Heart left ventricle (tissue), 16 donors: ENCODE measurements around the gene UST. TPM values are rescaled to one million over a fixed set of nuclear protein-coding genes. Genes with fewer than 3 reads are reported as not detected.
A peak's percentile ranks its signal among the peaks of the same experiment; 100 is the strongest.

ENCODE experiments used
- ATAC-seq, 4 donors: fragments of 200-7000 bp; cut with Tn5 transposase; one replicate each; pipeline ENCODE4 v1.9.1; 2020 to 2022; ENCODE audit warnings: moderate library complexity in 4 of 4, mild to moderate bottlenecking in 3 of 4, moderate number of reproducible peaks in 1 of 4
- DNase-seq, 5 donors: peaks; one replicate each; pipeline ENCODE4 v3.0.0-alpha.2; 2020
- H3K27ac ChIP-seq, 12 donors: fragments of 200-600 bp; sonication (generic) in 4 of 12; one replicate each; pipeline versions ENCODE4 v1.5.0 to v1.8.0; 2016 to 2022; ENCODE audit warnings: mild to moderate bottlenecking in 2 of 12
- H3K27me3 ChIP-seq, 9 donors: fragments of 200-600 bp; sonication (generic) in 2 of 9; one replicate each; pipeline versions ENCODE4 v1.5.1 to v1.8.0; 2016 to 2022; ENCODE audit warnings: mild to moderate bottlenecking in 3 of 9
- H3K36me3 ChIP-seq, 9 donors: fragments of 200-600 bp; sonication (generic) in 2 of 9; one replicate each; pipeline versions ENCODE4 v1.5.0 to v1.8.0; 2018 to 2022; ENCODE audit warnings: mild to moderate bottlenecking in 2 of 9
- H3K4me1 ChIP-seq, 12 donors: fragments of 200-600 bp; sonication (generic) in 4 of 12; one replicate each; pipeline versions ENCODE4 v1.5.0 to v1.8.0; 2016 to 2022; ENCODE audit warnings: mild to moderate bottlenecking in 3 of 12
- H3K4me3 ChIP-seq, 12 donors: fragments of 200-600 bp; sonication (generic) in 4 of 12; one replicate each; pipeline versions ENCODE4 v1.5.0 to v1.8.0; 2017 to 2022; ENCODE audit warnings: mild to moderate bottlenecking in 9 of 12, moderate library complexity in 4 of 12
- H3K9me3 ChIP-seq, 12 donors: fragments of 200-600 bp; sonication (generic) in 4 of 12; one replicate each; pipeline versions ENCODE4 v1.5.0 to v1.8.0; 2016 to 2022; ENCODE audit warnings: mild to moderate bottlenecking in 1 of 12
- POLR2A ChIP-seq, 2 donors: fragments of 450-650 bp; IDR thresholded peaks; one replicate each; pipeline ENCODE4 v1.6.1; 2017; ENCODE audit warnings: antibody characterized with exemption in 2 of 2, mild to moderate bottlenecking in 2 of 2, moderate library complexity in 2 of 2
- WGBS, 4 donors: extraction: QIAGEN DNeasy Blood & Tissue Kit in 2 of 4; methylation state at CpG; one replicate each; pipeline versions ENCODE4 v1.1.5 to v1.1.7; 2013 to 2018; 5-methylcytosine and 5-hydroxymethylcytosine counted together
- intact Hi-C, 10 donors: fragments of 100-400 bp; cut with DNase I; formaldehyde crosslinking; loops; one replicate each; pipeline versions ENCODE4 v1.11.1 to v1.14.2; 2022
- polyA plus RNA-seq, 2 donors: library from polyadenylated mRNA; stranded (reverse); fragments of 200-250 nt; gene quantifications; one replicate each; pipeline ENCODE4 v1.2.3, GENCODE V29; 2013
- total RNA-seq, 9 donors: library from RNA; depleted of rRNA in 2 of 9; stranded (reverse); fragments of >200 nt in 2 of 9; fragmentation: NEBNext Ultra II Directional in 3 of 9; extraction: Animal tissue kit (Norgen Biotek cat#: 25700) in 3 of 9; gene quantifications; one replicate each; pipeline versions ENCODE4 v1.1.0 to v1.2.4, GENCODE V29; 2016 to 2023
- TF ChIP-seq, protein P1 (sequence below), 12 donors: fragments of 200-600 bp; sonication (generic) in 4 of 12; IDR thresholded peaks; one replicate each; pipeline versions ENCODE4 v1.5.0 to v1.8.0; 2018 to 2022; ENCODE audit warnings: antibody characterized with exemption in 12 of 12, mild to moderate bottlenecking in 5 of 12
- donor health status: ischemic (EF 13 %, LVEDD 7.1; RV severe dilation, severe dysfunction).
- donor health status: healthy with polysubstance abuse.
- donor health status: DM: no; HTN: yes; CAD: no.
- donor health status: DM: no; HTN: no; CAD: no.
- donor health status: ischemic (EF 25% LVEDD 6.9; RV normal size, moderate dysfunction).
- donor health status: ischemic (EF 25% LVEDD 5.7; RV mildly dilated, moderate dysfunction).
- donor health status: healthy.
- donor health status: DM: yes; HTN: yes; CAD: no.
- donor health status: ischemic (EF 35%, LVEDD 5.7; RV mildly dilated, moderate dysfunction).
- donor health status: nonischemic (EF 11% LVEDD 7.7; RV severe dilation, severe dysfunction).
- donor health status: DM: yes; HTN: yes; CAD: no.
- donor health status: PGD.
- donor health status: ischemic (EF 29% LVEDD 5.4; RV normal size, mild dysfunction).
- donor health status: nonischemic (EF 23%, LVEDD 6.1; RV moderate dilation, normal function).

UST gene
- total and polyA plus RNA-seq, 11 donors = 1.1 to 5.8 (median 2.7) TPM

- H3K27ac ChIP-seq = no peak overlapping the region
- DNase-seq = no peak
- 75 to 79% (median 76%) methylated on average over 2 of the region's 2 CpGs for whole genome bisulfite sequencing, 4 donors
Measured at GRCh38 chr6:148884461-148884860, 137.6 kb downstream of the UST start.

DNA sequence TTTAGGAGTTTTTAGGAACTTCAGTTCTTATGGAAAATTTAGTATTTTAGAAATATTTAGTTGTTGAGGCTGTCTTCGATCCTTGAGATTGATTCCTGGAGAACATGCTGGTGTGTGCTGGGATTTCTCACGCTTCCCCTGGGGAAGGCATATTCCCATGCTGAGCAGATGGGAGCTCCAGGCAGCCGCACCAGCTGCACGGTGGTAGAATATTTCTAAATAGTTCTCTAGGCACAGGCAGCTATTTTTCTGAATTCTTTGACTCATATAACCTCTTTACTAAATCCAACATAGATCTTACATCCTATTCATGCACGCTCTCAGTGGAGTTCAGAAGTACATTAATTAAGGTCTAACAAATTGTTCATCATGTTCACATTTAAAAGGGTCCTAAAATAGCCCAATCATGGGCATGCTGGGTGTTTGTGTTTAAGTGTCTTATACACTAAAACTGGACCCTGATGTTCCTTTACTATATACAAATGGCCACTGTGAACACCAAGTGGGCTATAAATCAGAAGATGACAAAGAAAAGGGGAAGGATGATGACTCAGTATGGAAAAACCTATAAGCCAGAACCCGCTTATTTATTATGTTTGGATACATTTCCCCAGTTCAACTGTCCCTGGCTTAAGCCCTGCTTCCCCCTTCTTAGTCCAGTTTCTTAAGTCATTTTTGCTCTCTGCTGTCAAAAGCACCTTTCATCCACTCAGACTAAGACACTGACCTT lies 138.5 kb downstream of the UST start:
- peak overlapping the region in 1 of 12 donors; percentile 33 for H3K27ac ChIP-seq
- no peak overlapping the region for H3K4me3 ChIP-seq
- H3K9me3 ChIP-seq = no peaks in the 10 kb centered on the region
- no peak for ATAC-seq
- peaks cover 0 to 16% (median 2%) of the 10 kb centered on the region in 12 donors for H3K4me1 ChIP-seq
- WGBS, 4 donors = 82 to 92% (median 90%) methylated on average over 6 of the region's 6 CpGs
- intact Hi-C loops = no loop called here
- no peak for TF ChIP-seq POLR2A (IDR thresholded peaks at IDR 0.05)
- TF ChIP-seq, protein P1, sequence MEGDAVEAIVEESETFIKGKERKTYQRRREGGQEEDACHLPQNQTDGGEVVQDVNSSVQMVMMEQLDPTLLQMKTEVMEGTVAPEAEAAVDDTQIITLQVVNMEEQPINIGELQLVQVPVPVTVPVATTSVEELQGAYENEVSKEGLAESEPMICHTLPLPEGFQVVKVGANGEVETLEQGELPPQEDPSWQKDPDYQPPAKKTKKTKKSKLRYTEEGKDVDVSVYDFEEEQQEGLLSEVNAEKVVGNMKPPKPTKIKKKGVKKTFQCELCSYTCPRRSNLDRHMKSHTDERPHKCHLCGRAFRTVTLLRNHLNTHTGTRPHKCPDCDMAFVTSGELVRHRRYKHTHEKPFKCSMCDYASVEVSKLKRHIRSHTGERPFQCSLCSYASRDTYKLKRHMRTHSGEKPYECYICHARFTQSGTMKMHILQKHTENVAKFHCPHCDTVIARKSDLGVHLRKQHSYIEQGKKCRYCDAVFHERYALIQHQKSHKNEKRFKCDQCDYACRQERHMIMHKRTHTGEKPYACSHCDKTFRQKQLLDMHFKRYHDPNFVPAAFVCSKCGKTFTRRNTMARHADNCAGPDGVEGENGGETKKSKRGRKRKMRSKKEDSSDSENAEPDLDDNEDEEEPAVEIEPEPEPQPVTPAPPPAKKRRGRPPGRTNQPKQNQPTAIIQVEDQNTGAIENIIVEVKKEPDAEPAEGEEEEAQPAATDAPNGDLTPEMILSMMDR (IDR thresholded peaks at IDR 0.05) = no peak
- DNase-seq = no peak
- H3K36me3 ChIP-seq = no peaks in the 10 kb centered on the region
- no peaks in the 10 kb centered on the region for H3K27me3 ChIP-seq

More at GRCh38 chr6:148884461-148884860, 137.6 kb downstream of the UST start:
- intact Hi-C loops = no loop called here
- H3K36me3 ChIP-seq = no peaks in the 10 kb centered on the region
- no peaks in the 10 kb centered on the region for H3K27me3 ChIP-seq
- TF ChIP-seq POLR2A (IDR thresholded peaks at IDR 0.05) = no peak
- TF ChIP-seq, protein P1 (IDR thresholded peaks at IDR 0.05) = no peak
- H3K4me1 ChIP-seq = peaks cover 0 to 9% (median 2%) of the 10 kb centered on the region in 12 donors
- H3K4me3 ChIP-seq = no peak overlapping the region
- ATAC-seq = no peak
- no peaks in the 10 kb centered on the region for H3K9me3 ChIP-seq

- Histone ChIP-seq H3K4me3 (no peak overlapping the region), H3K4me1 (peaks cover 0 to 20% (median 2%) of the 10 kb centered on the region in 12 donors), H3K9me3 (no peaks in the 10 kb centered on the region), H3K27me3 (no peaks in the 10 kb centered on the region), H3K36me3 (no peaks in the 10 kb centered on the region), H3K27ac (peak overlapping the region in 1 of 12 donors; percentile 33)
- TF ChIP-seq, protein P1 (IDR thresholded peaks at IDR 0.05) = no peak
- no peak for TF ChIP-seq POLR2A (IDR thresholded peaks at IDR 0.05)
- ATAC-seq = no peak
- 82 to 86% (median 83%) methylated on average over 7 of the region's 7 CpGs for WGBS, 4 donors
- intact Hi-C loops = no loop called here
- no peak for DNase-seq
Measured at GRCh38 chr6:148885925-148886845, 139.4 kb downstream of the UST start.

- peaks cover 0 to 26% (median 4%) of the 10 kb centered on the region in 12 donors for H3K4me1 ChIP-seq
- ATAC-seq = peak in 1 of 4 donors; percentile 52
Measured at GRCh38 chr6:148887181-148887580, 140.4 kb downstream of the UST start.

More at GRCh38 chr6:148887181-148887580, 140.4 kb downstream of the UST start:
- TF ChIP-seq POLR2A (IDR thresholded peaks at IDR 0.05) = no peak
- TF ChIP-seq, protein P1 (IDR thresholded peaks at IDR 0.05) = no peak
- DNase-seq = no peak
- Histone ChIP-seq H3K27me3 (no peaks in the 10 kb centered on the region), H3K27ac (no peak overlapping the region), H3K4me3 (no peak overlapping the region), H3K9me3 (no peaks in the 10 kb centered on the region), H3K36me3 (no peaks in the 10 kb centered on the region)
- intact Hi-C loops = no loop called here
- 78 to 93% (median 83%) methylated on average over 3 of the region's 3 CpGs for WGBS, 4 donors
